K562 (cell line): ENCODE results near the gene NSRP1. TPM values are rescaled to one million over a fixed set of nuclear protein-coding genes. Genes with fewer than 3 reads are reported as not detected.
"Not testable (repeated sequence)": the region's sequence is repeated elsewhere in the genome, so short reads cannot be mapped to it uniquely, and the experiment has no call there.

Source experiments
- ATAC-seq: fragments of 200-7000 bp; cut with Tn5 transposase; 3 replicates; pipeline ENCODE4 v1.9.1; 2020; ENCODE audit warnings: moderate library complexity
- BruUV-seq: library from RNA; stranded (reverse); fragments of 400-500 nt; replicated peaks from 2 replicates; lab custom pipeline; 2021; lab: Mats Ljungman, UMichigan
- CTCF ChIA-PET: fragments of 300-600 bp; formaldehyde crosslinking; extraction: SDS; loops from one replicate; lab custom pipeline; 2021; ENCODE audit warnings: low intra/inter-chr PET ratio; lab: Yijun Ruan, JAX
- POLR2A ChIA-PET: fragments of 300-600, 350-650 bp; sonication (Branson Sonifier 250); formaldehyde crosslinking; extraction: SDS; loops from one replicate; lab custom pipeline; 2021; ENCODE audit warnings: antibody characterized with exemption, inconsistent platforms; lab: Yijun Ruan, JAX
- DNase-seq, 4 experiments: peaks; one replicate each; pipeline versions ENCODE4 v3.0.0 to v3.0.0-alpha.2; 2011 to 2018; ENCODE audit warnings: low spot score in 3 of 4, mixed read lengths in 3 of 4; ENCODE audit errors: extremely low read depth in 1 of 4
- FAIRE-seq: peaks from 2 replicates; lab custom pipeline; 2011; peaks lifted over from hg19 to GRCh38; lab: Jason Lieb, UNC
- H2AFZ ChIP-seq: 2 replicates; pipeline ENCODE4 v1.6.0; 2011; ENCODE audit warnings: low read depth, low read length, control low read depth, inconsistent platforms
- H3K27ac ChIP-seq: fragments of 200-600 bp; 3 replicates; pipeline ENCODE4 v1.8.0; 2011; ENCODE audit warnings: low read depth, mild to moderate bottlenecking, control low read depth, inconsistent platforms, low read length, moderate library complexity, mixed read lengths; ENCODE audit errors: extremely low read depth
- H3K27me3 ChIP-seq, 2 experiments: fragments of 300-600 bp in 1 of 2; 2 replicates in 1 of 2; 3 replicates in 1 of 2; pipeline versions ENCODE4 v1.6.0 to v1.8.0; 2011; ENCODE audit warnings: inconsistent platforms in 2 of 2, low read length in 2 of 2, mild to moderate bottlenecking in 1 of 2, mixed read lengths in 1 of 2, moderate library complexity in 1 of 2; ENCODE audit not compliant: control insufficient read depth in 2 of 2, insufficient read depth in 2 of 2
- H3K36me3 ChIP-seq: fragments of 300-600 bp; 3 replicates; pipeline ENCODE4 v1.8.0; 2011; ENCODE audit warnings: mild to moderate bottlenecking, low read length, inconsistent platforms; ENCODE audit not compliant: control insufficient read depth, insufficient read depth
- H3K4me1 ChIP-seq, 2 experiments: fragments of 200-600 bp in 1 of 2; replicated peaks in 1 of 2; 2 replicates in 1 of 2; 3 replicates in 1 of 2; pipeline versions ENCODE4 v1.5.1 to v1.8.0; 2011; ENCODE audit warnings: inconsistent platforms in 2 of 2, low read length in 2 of 2, mild to moderate bottlenecking in 1 of 2, mixed read lengths in 1 of 2, moderate library complexity in 1 of 2; ENCODE audit not compliant: control insufficient read depth in 2 of 2, insufficient read depth in 2 of 2
- H3K4me2 ChIP-seq: 2 replicates; pipeline ENCODE4 v1.6.1; 2011; ENCODE audit warnings: low read length, control low read depth, inconsistent platforms, mixed read lengths; ENCODE audit not compliant: insufficient read depth
- H3K4me3 ChIP-seq: fragments of 200-600 bp; sonication (generic), shearing (Covaris generic); 2 replicates; pipeline ENCODE4 v1.5.1; 2016; ENCODE audit warnings: control low read depth, inconsistent platforms
- H3K79me2 ChIP-seq: fragments of 200-600 bp; 3 replicates; pipeline ENCODE4 v1.8.0; 2011; ENCODE audit warnings: low read length, inconsistent platforms; ENCODE audit not compliant: control insufficient read depth, insufficient read depth
- H3K9ac ChIP-seq, 2 experiments: 2 replicates each; pipeline versions ENCODE4 v1.6.0 to v1.6.1; 2011; ENCODE audit warnings: low read depth in 2 of 2, low read length in 2 of 2, control low read depth in 1 of 2, inconsistent platforms in 1 of 2, mild to moderate bottlenecking in 1 of 2, mixed read lengths in 1 of 2; ENCODE audit not compliant: insufficient read depth in 1 of 2
- H3K9me1 ChIP-seq: one replicate; pipeline ENCODE4 v1.6.0; 2011; ENCODE audit warnings: inconsistent platforms, mild to moderate bottlenecking, low read length, moderate library complexity; ENCODE audit not compliant: control insufficient read depth, insufficient read depth
- H3K9me3 ChIP-seq: replicated peaks from 2 replicates; pipeline ENCODE4 v1.5.1; 2011; ENCODE audit warnings: low read depth, low read length, inconsistent platforms; ENCODE audit not compliant: control insufficient read depth, insufficient read depth
- H4K20me1 ChIP-seq: replicated peaks from 2 replicates; pipeline ENCODE4 v1.6.1; 2011; ENCODE audit warnings: low read length, inconsistent platforms, mixed read lengths; ENCODE audit not compliant: control insufficient read depth, insufficient read depth
- ZNF121 ChIP-seq: sonication (generic); formaldehyde crosslinking; conservative IDR thresholded peaks from 2 replicates; pipeline ENCODE4 v1.8.0; 2022; ENCODE audit warnings: missing genetic modification reagents
- WGBS: fragments of 100-300 bp; shearing (Covaris generic); methylation state at CpG from one replicate; pipeline ENCODE4 v1.1.6; 2016; ENCODE audit warnings: low coverage, mixed read lengths; ENCODE audit not compliant: insufficient coverage; ENCODE audit errors: missing lambda C conversion rate; 5-methylcytosine and 5-hydroxymethylcytosine counted together
- in situ Hi-C: fragments of 300-500 bp; cut with MboI; formaldehyde crosslinking; loops from 4 replicates; pipeline ENCODE4 v1.15.0; 2018; ENCODE audit warnings: inconsistent platforms, mixed read lengths
- intact Hi-C: fragments of 100-400 bp; cut with micrococcal nuclease; formaldehyde crosslinking; loops from 2 replicates; pipeline ENCODE4 v1.14.2; 2022
- polyA plus RNA-seq, 8 experiments: library from polyadenylated mRNA; depleted of rRNA in 4 of 8; stranded (reverse) in 5 of 8; unstranded in 3 of 8; fragments of >200 nt; fragmentation: Nextera tagmentation in 2 of 8; fragmentation: Illumina TruSeq in 1 of 8; extraction: Ambion mirVana in 2 of 8; extraction: Trizol in 1 of 8; gene quantifications; 2 replicates each; pipeline versions ENCODE4 v1.2.1 to v1.2.3, GENCODE V29; 2011 to 2014; ENCODE audit warnings: inconsistent platforms in 1 of 8, missing spikeins in 1 of 8
- total RNA-seq, 7 experiments: library from RNA; depleted of rRNA in 6 of 7; stranded (reverse); fragments of >200 nt in 6 of 7; fragmentation: Illumina TruSeq in 2 of 7; extraction: Trizol in 2 of 7; gene quantifications; 2 replicates each; pipeline versions ENCODE4 v1.2.1 to v1.2.3, GENCODE V29; 2011 to 2021; ENCODE audit warnings: low replicate concordance in 1 of 7
- TF ChIP-seq, protein P1 (sequence below): sonication (generic); formaldehyde crosslinking; IDR thresholded peaks from 2 replicates; pipeline ENCODE4 v1.8.1; 2023; ENCODE audit warnings: mild to moderate bottlenecking, missing genetic modification reagents

NSRP1 gene
- total and polyA plus RNA-seq, 9 of the 15 experiments (the other 6 are each of a cell fraction or from before 2014, with no cell fraction given): 18.4 to 68.6 (median 32.7) TPM

DNA sequence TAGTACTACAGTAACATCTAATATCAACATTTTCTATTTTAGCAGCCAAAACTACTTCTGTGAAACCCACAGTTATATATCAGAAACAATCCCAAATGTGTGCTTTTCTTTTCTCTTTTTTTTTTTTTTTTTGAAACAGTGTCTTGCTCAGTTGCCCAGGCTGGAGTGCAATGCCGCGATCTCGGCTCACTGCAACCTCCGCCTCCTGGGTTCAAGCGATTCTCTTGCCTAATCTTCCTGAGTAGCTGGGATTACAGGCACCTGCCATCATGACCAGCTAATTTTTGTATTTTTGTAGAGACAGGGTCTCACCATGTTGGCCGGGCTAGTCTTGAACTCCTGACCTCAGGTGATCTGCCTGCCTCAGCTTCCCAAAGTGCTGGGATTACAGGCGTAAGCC lies 2.0 kb downstream of the NSRP1 start:
- 86% methylated on average over 7 of the region's 7 CpGs for WGBS

More for the DNA sequence above, 2.0 kb downstream of the NSRP1 start:
- DNase-seq, H3K27me3 ChIP-seq, ATAC-seq, H3K9me3 ChIP-seq, H2AFZ ChIP-seq, BruUV-seq, intact Hi-C loops, H3K4me1 ChIP-seq, H3K9me1 ChIP-seq, H4K20me1 ChIP-seq, FAIRE-seq: not testable (repeated sequence)
- ChIA-PET POLR2A (interaction anchor here (0.6 to 1.9 kb wide), 5 partner anchors 9 to 189 kb away, joined by 3 to 7 read pairs (median 3); no protein-coding TSS in a partner anchor), CTCF (interaction anchor here (0.7 kb wide), 1 partner anchor 551 kb away, joined by 4 read pairs; no protein-coding TSS in a partner anchor)
- Histone ChIP-seq H3K9ac (peak overlapping the region in 1 of 2 experiments; percentile 100; a peak in 2 of 4 replicates), H3K4me3 (peak overlapping the region; percentile 61), H3K27ac (peak overlapping the region; percentile 97; the same call in 2 of the 3 replicates), H3K36me3 (peaks cover 45% of the 10 kb centered on the region), H3K4me2 (peak overlapping the region; percentile 92), H3K79me2 (peaks cover 73% of the 10 kb centered on the region)
- peak; percentile 69 for TF ChIP-seq ZNF121 (CRISPR knock-in tag)
- TF ChIP-seq, protein P1, sequence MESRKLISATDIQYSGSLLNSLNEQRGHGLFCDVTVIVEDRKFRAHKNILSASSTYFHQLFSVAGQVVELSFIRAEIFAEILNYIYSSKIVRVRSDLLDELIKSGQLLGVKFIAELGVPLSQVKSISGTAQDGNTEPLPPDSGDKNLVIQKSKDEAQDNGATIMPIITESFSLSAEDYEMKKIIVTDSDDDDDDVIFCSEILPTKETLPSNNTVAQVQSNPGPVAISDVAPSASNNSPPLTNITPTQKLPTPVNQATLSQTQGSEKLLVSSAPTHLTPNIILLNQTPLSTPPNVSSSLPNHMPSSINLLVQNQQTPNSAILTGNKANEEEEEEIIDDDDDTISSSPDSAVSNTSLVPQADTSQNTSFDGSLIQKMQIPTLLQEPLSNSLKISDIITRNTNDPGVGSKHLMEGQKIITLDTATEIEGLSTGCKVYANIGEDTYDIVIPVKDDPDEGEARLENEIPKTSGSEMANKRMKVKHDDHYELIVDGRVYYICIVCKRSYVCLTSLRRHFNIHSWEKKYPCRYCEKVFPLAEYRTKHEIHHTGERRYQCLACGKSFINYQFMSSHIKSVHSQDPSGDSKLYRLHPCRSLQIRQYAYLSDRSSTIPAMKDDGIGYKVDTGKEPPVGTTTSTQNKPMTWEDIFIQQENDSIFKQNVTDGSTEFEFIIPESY (CRISPR knock-in tag): peak; percentile 44; the same call in 1 of the 2 replicates
- in situ Hi-C loops: loop anchor here (10.0 kb wide), 1 partner anchor 156 kb away; no protein-coding TSS in a partner anchor
